ENCODE results near the gene ARHGEF11.

Gene ARHGEF11

GRCh38 chr1:156892190-156893047 lies 153.1 kb downstream of the ARHGEF11 start:
- TF ChIP-seq CTCF (IDR thresholded peaks at IDR 0.05; ENCODE audit: low read depth, low read length, missing control alignments), result peak; percentile 89
- no peak overlapping the region for H3K4me3 ChIP-seq (replicated peaks; ENCODE audit: low read depth, low read length)
- DNase-seq (ENCODE audit: extremely low read depth, low read depth), result no peak

- TF ChIP-seq CTCF (IDR thresholded peaks at IDR 0.05; ENCODE audit: low read depth, low read length, missing control alignments), result peak; percentile 86
- no peak overlapping the region for H3K4me3 ChIP-seq (replicated peaks; ENCODE audit: low read depth, low read length)
- DNase-seq (ENCODE audit: extremely low read depth, low read depth), result no peak
Observed at GRCh38 chr1:156889802-156890580, 155.6 kb downstream of the ARHGEF11 start.

DNA sequence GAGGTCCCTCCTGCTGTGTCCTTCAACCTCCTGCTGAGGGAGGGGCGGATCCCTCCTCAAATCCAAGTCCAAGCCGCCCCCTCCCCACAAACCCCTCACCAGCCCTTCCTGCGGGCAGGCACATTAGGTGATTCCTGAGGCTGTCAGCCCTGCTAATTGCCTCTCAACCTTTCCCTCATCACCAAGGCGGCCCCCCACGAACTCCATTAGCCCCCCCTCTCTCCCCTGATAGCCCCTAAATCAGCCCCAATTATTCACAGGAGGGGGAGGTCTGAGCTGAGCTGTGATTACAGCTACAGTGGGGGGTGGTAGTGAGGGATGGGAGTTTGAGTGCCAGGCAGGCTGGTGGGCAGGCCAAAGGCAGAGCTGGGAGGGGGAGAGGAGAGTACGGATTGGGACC lies 157.8 kb downstream of the ARHGEF11 start:
- no peak overlapping the region for H3K4me3 ChIP-seq (replicated peaks; ENCODE audit: low read depth, low read length)
- no peak for TF ChIP-seq CTCF (IDR thresholded peaks at IDR 0.05; ENCODE audit: low read depth, low read length, missing control alignments)
- no peak for DNase-seq (ENCODE audit: extremely low read depth, low read depth)

- no peak overlapping the region for H3K4me3 ChIP-seq (replicated peaks; ENCODE audit: low read depth, low read length)
- TF ChIP-seq CTCF (IDR thresholded peaks at IDR 0.05; ENCODE audit: low read depth, low read length, missing control alignments), result no peak
- DNase-seq (ENCODE audit: extremely low read depth, low read depth), result no peak
Observed at GRCh38 chr1:156887317-156887716, 158.2 kb downstream of the ARHGEF11 start.

- H3K4me3 ChIP-seq (replicated peaks; ENCODE audit: low read depth, low read length), result no peak overlapping the region
- TF ChIP-seq CTCF (IDR thresholded peaks at IDR 0.05; ENCODE audit: low read depth, low read length, missing control alignments), result no peak
- no peak for DNase-seq (ENCODE audit: extremely low read depth, low read depth)
Observed at GRCh38 chr1:156886583-156887281, 158.8 kb downstream of the ARHGEF11 start.

DNA sequence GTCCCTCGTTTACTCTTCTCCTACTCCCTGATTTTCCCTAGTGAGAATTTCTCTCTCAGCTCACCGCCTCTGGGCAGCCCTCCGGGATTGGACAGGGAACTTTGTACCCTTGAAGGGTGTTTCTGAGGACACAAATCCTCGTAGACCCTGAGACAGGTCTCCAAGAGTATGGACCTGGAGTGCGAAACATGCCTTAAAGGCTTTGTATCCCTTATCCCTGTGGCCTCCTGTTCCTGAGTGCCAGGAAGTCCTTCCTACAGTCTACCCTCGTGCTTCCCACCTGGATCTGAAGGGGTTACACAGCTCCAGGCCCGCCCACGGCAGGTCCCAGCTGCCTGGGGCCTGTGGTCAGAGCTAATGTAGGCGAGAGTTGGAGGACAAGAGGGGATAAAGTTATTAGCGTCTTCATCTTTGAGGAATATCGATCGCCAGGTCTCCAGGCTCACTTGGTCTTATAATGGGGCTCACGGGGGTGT lies 159.6 kb downstream of the ARHGEF11 start:
- TF ChIP-seq CTCF (IDR thresholded peaks at IDR 0.05; ENCODE audit: low read depth, low read length, missing control alignments), result no peak
- DNase-seq (ENCODE audit: extremely low read depth, low read depth), result no peak
- H3K4me3 ChIP-seq (replicated peaks; ENCODE audit: low read depth, low read length), result no peak overlapping the region
